ENCODE data around the gene STK25.
"Not testable (repeated sequence)": the region's sequence is repeated elsewhere in the genome, so short reads cannot be mapped to it uniquely, and the experiment has no call there.

STK25 gene

DNA sequence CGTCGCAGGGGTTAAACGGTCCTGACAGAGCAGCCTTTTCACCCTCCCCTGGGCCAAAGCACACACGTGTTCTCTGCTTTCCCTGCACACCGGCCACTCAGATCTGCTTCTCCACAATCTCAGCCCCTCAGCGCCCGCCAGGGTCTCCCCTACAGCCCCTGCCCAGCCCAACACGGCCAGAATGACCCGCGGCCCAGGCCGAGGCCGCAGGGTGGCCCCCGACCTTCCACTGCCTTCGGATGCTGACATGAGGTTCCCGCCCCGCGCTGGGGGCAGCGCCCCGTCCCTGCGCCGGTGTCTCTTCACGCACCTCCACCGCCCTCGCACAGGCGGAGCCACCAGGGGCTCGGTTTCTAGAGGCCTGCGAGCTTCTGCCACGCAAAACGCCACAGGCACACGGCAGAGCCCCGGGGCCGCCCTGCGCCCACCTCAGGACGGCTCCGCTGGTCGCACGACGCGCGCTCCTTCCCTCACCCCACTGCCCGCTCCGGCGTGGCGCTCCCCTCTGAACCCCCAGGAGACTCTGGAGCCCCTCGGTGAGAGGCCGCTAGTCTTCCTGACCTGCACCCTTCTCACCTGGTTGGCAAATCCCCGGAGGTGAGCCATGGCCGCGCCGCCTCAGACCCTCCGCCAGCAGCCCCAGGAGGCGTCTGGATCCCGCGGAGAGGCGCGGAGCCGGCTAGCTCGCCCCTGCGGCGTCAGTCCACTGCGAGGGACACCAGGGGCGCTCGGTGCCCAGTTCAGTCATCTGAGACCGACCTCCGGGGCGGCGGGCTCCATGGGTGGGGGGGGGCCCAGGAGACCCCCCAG, 749 bp downstream of the STK25 start:
- peak overlapping the region; percentile 63 to 86 (median 85) for H3K27ac Mint-ChIP-seq
- H3K27me3 Mint-ChIP-seq (ENCODE audit: low read depth): peaks cover 4% of the 10 kb centered on the region
- peaks cover 9% of the 10 kb centered on the region for H3K36me3 Mint-ChIP-seq (ENCODE audit: low read depth)
- H3K4me3 Mint-ChIP-seq: peak overlapping the region; percentile 88 to 95 (median 94)
- H3K4me1 Mint-ChIP-seq: peaks cover 36% of the 10 kb centered on the region
- TF ChIP-seq, protein P1, sequence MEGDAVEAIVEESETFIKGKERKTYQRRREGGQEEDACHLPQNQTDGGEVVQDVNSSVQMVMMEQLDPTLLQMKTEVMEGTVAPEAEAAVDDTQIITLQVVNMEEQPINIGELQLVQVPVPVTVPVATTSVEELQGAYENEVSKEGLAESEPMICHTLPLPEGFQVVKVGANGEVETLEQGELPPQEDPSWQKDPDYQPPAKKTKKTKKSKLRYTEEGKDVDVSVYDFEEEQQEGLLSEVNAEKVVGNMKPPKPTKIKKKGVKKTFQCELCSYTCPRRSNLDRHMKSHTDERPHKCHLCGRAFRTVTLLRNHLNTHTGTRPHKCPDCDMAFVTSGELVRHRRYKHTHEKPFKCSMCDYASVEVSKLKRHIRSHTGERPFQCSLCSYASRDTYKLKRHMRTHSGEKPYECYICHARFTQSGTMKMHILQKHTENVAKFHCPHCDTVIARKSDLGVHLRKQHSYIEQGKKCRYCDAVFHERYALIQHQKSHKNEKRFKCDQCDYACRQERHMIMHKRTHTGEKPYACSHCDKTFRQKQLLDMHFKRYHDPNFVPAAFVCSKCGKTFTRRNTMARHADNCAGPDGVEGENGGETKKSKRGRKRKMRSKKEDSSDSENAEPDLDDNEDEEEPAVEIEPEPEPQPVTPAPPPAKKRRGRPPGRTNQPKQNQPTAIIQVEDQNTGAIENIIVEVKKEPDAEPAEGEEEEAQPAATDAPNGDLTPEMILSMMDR (IDR thresholded peaks at IDR 0.05; ENCODE audit: unreplicated experiment in 3 of 3): peak in 2 of 3 experiments; percentile 19 to 47
- no peaks in the 10 kb centered on the region for H3K9me3 Mint-ChIP-seq

DNA sequence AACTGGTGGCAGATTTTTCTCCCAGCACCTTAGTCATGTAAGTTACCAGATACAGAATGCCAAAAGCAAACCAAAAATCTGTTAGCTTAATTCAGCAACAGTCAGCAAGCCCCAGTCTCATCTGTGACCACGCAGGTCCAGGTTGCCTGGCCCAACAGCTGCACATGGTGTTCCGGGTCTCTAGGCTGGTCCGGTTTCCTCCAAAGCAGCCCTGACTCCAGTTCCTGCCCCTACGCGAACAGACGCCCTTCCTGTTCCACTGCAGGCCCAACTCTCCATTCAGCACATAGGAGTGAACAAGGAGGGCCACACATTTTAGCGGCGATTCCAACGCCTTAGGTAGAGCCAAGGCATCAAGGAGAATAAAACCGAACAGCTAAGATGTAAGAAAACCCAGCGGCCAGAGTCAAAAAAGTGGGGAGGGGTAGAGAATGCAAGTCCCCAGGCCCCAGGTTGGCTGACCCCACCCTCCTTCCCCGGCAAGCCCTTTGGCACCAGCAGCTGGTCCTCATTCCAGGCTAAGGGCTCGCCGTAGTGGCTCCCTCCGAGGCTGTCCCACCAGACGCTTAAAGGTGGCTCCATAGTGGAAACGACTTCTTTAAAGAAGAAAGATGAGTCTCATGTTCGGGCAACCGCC, 1.5 kb downstream of the STK25 start:
- TF ChIP-seq, protein P1 (IDR thresholded peaks at IDR 0.05; ENCODE audit: unreplicated experiment in 3 of 3): no peak
- Mint-ChIP-seq H3K4me3 (peak overlapping the region; percentile 88 to 95 (median 94)), H3K27ac (peak overlapping the region; percentile 63 to 86 (median 85)), H3K9me3 (no peaks in the 10 kb centered on the region), H3K4me1 (peaks cover 36% of the 10 kb centered on the region), H3K36me3 (ENCODE audit: low read depth) (peaks cover 9% of the 10 kb centered on the region), H3K27me3 (ENCODE audit: low read depth) (peaks cover 4% of the 10 kb centered on the region)

DNA sequence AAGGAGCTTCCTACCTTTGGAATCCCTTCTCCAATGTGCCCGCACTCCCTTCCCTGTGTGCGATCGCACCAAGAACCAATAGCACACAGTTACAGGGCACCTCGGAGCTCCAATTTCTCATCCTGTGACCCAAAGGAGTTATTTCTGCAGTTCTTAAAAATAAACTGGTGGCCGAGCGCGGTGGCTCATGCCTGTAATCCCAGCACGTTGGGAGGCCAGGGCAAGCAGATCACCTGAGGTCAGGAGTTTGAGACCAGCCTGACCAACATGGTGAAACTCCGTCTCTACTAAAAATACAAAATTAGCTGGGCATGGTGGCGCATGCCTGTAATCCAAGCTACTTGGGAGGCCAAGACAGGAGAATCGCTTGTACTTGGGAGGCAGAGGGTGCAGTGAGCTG, 2.1 kb downstream of the STK25 start:
- H3K36me3 Mint-ChIP-seq (ENCODE audit: low read depth): peaks cover 12% of the 10 kb centered on the region
- not testable (repeated sequence) for H3K9me3 Mint-ChIP-seq; H3K27ac Mint-ChIP-seq; H3K27me3 Mint-ChIP-seq (ENCODE audit: low read depth)
- peak overlapping the region; percentile 88 to 95 (median 94) for H3K4me3 Mint-ChIP-seq
- H3K4me1 Mint-ChIP-seq: peaks cover 36% of the 10 kb centered on the region

DNA sequence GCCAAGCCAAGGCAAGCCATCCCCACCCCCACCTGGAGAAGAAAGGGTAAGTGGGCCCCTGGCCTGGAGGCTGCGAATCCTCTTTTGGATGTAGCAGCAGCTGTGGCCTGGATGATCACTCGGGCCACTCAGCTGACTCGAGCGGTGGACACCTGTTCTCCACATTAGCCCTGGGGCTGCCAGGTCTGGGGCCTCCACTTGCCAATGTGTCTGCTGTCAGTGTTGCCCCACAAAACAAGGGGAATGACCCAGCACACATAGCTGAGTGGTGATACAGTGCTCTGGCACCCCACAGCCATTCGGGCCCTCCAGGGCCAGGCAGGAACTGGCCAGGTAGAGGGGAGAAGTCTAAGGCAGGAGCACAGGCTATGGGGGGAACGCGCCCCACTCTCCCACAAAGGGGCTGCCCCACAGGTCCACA, 2.6 kb downstream of the STK25 start:
- peak overlapping the region; percentile 88 to 95 (median 94) for H3K4me3 Mint-ChIP-seq
- no peaks in the 10 kb centered on the region for H3K9me3 Mint-ChIP-seq
- peaks cover 36% of the 10 kb centered on the region for H3K4me1 Mint-ChIP-seq
- peaks cover 10% of the 10 kb centered on the region for H3K36me3 Mint-ChIP-seq (ENCODE audit: low read depth)
- peak overlapping the region in 1 of 3 experiments; percentile 53 for H3K27ac Mint-ChIP-seq
- TF ChIP-seq, protein P1 (IDR thresholded peaks at IDR 0.05; ENCODE audit: unreplicated experiment in 3 of 3): no peak
- peaks cover 4% of the 10 kb centered on the region for H3K27me3 Mint-ChIP-seq (ENCODE audit: low read depth)

DNA sequence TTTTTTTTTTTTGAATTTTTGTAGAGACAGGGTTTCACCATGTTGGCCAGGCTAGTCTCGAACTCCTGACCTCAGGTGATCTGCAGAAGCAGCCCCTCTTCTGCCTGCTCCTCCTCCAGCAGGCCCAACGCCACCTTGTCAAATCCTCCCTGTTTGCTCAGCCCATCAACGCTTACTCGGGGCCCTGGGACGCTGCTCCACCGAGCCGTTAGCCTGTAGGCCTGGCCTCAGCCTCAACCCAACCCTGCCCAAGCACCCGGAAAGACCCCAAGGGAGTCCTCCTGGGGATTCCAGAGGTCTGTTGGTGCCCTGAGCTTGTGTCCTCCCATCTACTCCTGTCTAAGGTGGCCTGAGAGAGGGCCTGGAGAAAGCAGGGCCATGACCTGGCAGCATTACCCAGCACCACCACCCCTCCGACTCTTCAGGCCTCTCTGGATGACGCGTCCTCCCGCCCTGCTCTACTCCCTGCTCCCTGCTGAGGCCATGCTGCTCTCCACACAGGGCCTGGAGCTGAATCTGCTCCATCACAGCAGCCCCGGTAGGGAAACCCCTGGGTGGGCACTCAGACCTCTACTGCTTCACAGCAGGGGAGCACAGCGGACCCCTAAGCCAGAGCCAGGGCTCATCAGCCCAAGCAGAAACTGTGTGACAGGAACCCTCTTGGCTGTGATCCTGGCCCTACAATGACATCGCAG, 3.2 kb downstream of the STK25 start:
- peaks cover 10% of the 10 kb centered on the region for H3K36me3 Mint-ChIP-seq (ENCODE audit: low read depth)
- peaks cover 37% of the 10 kb centered on the region for H3K4me1 Mint-ChIP-seq
- peak overlapping the region; percentile 25 to 95 (median 94) for H3K4me3 Mint-ChIP-seq
- TF ChIP-seq, protein P1 (IDR thresholded peaks at IDR 0.05; ENCODE audit: unreplicated experiment in 3 of 3): no peak
- H3K9me3 Mint-ChIP-seq: no peaks in the 10 kb centered on the region
- peaks cover 4% of the 10 kb centered on the region for H3K27me3 Mint-ChIP-seq (ENCODE audit: low read depth)
- peak overlapping the region in 1 of 3 experiments; percentile 53 for H3K27ac Mint-ChIP-seq

DNA sequence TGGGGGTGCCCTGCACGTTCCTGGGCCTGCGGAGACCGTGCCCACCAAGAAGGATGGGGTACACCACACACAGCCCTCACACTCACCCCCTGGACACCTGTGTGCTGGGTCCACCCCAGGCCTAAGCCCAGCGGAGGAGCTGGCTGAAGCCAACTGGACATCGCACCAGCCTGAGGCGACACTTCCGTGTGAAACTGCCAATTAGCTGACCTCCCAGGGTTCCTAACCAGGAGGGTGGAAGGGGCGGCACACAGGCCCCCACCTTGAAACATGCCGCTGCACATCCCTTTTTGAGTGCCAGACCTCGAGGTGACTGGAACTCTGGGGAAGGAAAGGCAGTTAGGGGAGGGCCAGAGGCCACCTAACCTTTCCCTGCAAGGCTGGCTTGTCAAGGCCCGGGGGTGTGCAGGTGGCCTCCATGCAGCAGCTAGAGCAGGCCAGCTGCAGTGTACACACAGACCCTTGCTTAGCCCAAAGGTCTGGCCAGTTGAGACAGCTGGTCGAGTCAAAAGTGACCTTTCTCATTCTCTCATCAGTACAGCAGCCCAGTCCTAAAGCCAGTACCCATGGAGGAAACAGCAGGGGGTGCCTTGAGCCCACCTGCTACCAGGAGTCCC, 4.5 kb downstream of the STK25 start:
- H3K4me3 Mint-ChIP-seq: peak overlapping the region in 2 of 3 experiments; percentile 29 to 50
- peaks cover 39% of the 10 kb centered on the region for H3K4me1 Mint-ChIP-seq
- H3K27me3 Mint-ChIP-seq (ENCODE audit: low read depth): no peaks in the 10 kb centered on the region
- no peaks in the 10 kb centered on the region for H3K9me3 Mint-ChIP-seq
- TF ChIP-seq, protein P1 (IDR thresholded peaks at IDR 0.05; ENCODE audit: unreplicated experiment in 3 of 3): no peak
- H3K27ac Mint-ChIP-seq: no peak overlapping the region
- H3K36me3 Mint-ChIP-seq (ENCODE audit: low read depth): peaks cover 13% of the 10 kb centered on the region
